ENCODE measurements around the gene SSBP3.

Gene SSBP3

GRCh38 chr1:54409156-54410142 lies 3.3 kb upstream of the SSBP3 start:
- peak; percentile 68 for DNase-seq (ENCODE audit: low spot score)

- peak; percentile 33 for DNase-seq (ENCODE audit: low spot score)
Observed at GRCh38 chr1:54408147-54409066, 2.2 kb upstream of the SSBP3 start.

GRCh38 chr1:54407404-54408146 lies 1.4 kb upstream of the SSBP3 start:
- DNase-seq (ENCODE audit: low spot score) = peak; percentile 95

- no peak for DNase-seq (ENCODE audit: low spot score)
Observed at GRCh38 chr1:54407154-54407403, 885 bp upstream of the SSBP3 start.

- no peak for DNase-seq (ENCODE audit: low spot score)
Observed at GRCh38 chr1:54405898-54406293, 298 bp downstream of the SSBP3 start.

GRCh38 chr1:54404939-54405897 lies 976 bp downstream of the SSBP3 start:
- no peak for DNase-seq (ENCODE audit: low spot score)

- DNase-seq (ENCODE audit: low spot score) = no peak
Observed at GRCh38 chr1:54404263-54404662, 1.9 kb downstream of the SSBP3 start.

- no peak for DNase-seq (ENCODE audit: low spot score)
Observed at GRCh38 chr1:54403808-54404261, 2.4 kb downstream of the SSBP3 start.

GRCh38 chr1:54403405-54403804 lies 2.8 kb downstream of the SSBP3 start:
- no peak for DNase-seq (ENCODE audit: low spot score)

- no peak for DNase-seq (ENCODE audit: low spot score)
Observed at GRCh38 chr1:54402896-54403295, 3.3 kb downstream of the SSBP3 start.

- DNase-seq (ENCODE audit: low spot score) = no peak
Observed at GRCh38 chr1:54401799-54402198, 4.4 kb downstream of the SSBP3 start.

- DNase-seq (ENCODE audit: low spot score) = no peak
Observed at GRCh38 chr1:54400329-54400728, 5.9 kb downstream of the SSBP3 start.

- no peak for DNase-seq (ENCODE audit: low spot score)
Observed at GRCh38 chr1:54399765-54400164, 6.4 kb downstream of the SSBP3 start.

- DNase-seq (ENCODE audit: low spot score) = no peak
Observed at GRCh38 chr1:54398963-54399528, 7.1 kb downstream of the SSBP3 start.

GRCh38 chr1:54397980-54398379 lies 8.2 kb downstream of the SSBP3 start:
- no peak for DNase-seq (ENCODE audit: low spot score)

- no peak for DNase-seq (ENCODE audit: low spot score)
Observed at GRCh38 chr1:54397090-54397591, 9.1 kb downstream of the SSBP3 start.

GRCh38 chr1:54396261-54396933 lies 9.8 kb downstream of the SSBP3 start:
- no peak for DNase-seq (ENCODE audit: low spot score)

- no peak for DNase-seq (ENCODE audit: low spot score)
Observed at GRCh38 chr1:54395281-54395934, 10.8 kb downstream of the SSBP3 start.

GRCh38 chr1:54394104-54394503 lies 12.1 kb downstream of the SSBP3 start:
- DNase-seq (ENCODE audit: low spot score) = no peak

Measured in SW480 (cell line).